ENCODE results near the gene FFAR2. TPM values are rescaled to one million over a fixed set of nuclear protein-coding genes. Genes with fewer than 3 reads are reported as not detected.

Gene FFAR2
- total and polyA plus RNA-seq, 2 donors (not counting 1 experiment from before 2014, with no cell fraction given) = not detected

DNA sequence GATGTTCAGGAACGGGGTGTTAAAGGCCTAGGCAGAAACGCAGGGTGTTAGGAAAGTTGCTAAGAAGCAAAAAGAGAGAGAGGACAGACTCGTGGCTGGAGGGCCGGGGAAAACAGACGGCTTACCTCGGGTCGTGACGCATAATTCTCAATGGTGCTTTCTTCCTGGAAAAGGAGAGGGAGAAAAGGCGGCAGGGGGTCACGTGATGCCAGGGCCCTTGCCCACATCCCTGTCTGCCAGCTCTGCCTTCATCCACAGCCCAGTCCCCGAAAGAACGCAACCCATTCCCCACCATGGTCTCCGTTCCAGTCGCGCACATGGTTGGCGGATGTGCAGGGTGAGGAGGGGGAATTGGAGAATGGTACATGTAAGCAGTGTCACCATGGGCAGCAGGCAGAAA is 40.6 kb downstream of the FFAR2 start:
- Histone ChIP-seq H3K4me3 (replicated peaks in 1 of 4; ENCODE audit: control extremely low read depth in 1 of 4, insufficient read depth in 1 of 4, low read depth in 3 of 4, low read length in 4 of 4) (no peak overlapping the region), H3K27ac (ENCODE audit: insufficient read depth, low read length) (no peak overlapping the region), H3K4me2 (ENCODE audit: extremely low read depth, insufficient read depth, low read length) (no peak overlapping the region), H3K9ac (ENCODE audit: insufficient read depth, low read length) (no peak overlapping the region), H3K79me2 (ENCODE audit: control insufficient read depth, insufficient read depth, low read length) (no peaks in the 10 kb centered on the region), H3K4me1 (ENCODE audit: control insufficient read depth, extremely low read depth, insufficient read depth, low read length) (no peaks in the 10 kb centered on the region), H4K20me1 (ENCODE audit: control insufficient read depth, extremely low read depth, insufficient read depth, low read length) (no peaks in the 10 kb centered on the region), H3K27me3 (ENCODE audit: control insufficient read depth, insufficient read depth, low read length) (peaks cover 20% of the 10 kb centered on the region), H2AFZ (ENCODE audit: low read length) (no peak overlapping the region), H3K9me3 (ENCODE audit: control insufficient read depth, insufficient read depth, low read depth, low read length) (no peaks in the 10 kb centered on the region), H3K36me3 (ENCODE audit: control insufficient read depth, insufficient read depth, low read length) (no peaks in the 10 kb centered on the region)
- DNase-seq (ENCODE audit: low read depth in 2 of 2) = no peak
- TF ChIP-seq, protein P1, sequence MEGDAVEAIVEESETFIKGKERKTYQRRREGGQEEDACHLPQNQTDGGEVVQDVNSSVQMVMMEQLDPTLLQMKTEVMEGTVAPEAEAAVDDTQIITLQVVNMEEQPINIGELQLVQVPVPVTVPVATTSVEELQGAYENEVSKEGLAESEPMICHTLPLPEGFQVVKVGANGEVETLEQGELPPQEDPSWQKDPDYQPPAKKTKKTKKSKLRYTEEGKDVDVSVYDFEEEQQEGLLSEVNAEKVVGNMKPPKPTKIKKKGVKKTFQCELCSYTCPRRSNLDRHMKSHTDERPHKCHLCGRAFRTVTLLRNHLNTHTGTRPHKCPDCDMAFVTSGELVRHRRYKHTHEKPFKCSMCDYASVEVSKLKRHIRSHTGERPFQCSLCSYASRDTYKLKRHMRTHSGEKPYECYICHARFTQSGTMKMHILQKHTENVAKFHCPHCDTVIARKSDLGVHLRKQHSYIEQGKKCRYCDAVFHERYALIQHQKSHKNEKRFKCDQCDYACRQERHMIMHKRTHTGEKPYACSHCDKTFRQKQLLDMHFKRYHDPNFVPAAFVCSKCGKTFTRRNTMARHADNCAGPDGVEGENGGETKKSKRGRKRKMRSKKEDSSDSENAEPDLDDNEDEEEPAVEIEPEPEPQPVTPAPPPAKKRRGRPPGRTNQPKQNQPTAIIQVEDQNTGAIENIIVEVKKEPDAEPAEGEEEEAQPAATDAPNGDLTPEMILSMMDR (conservative IDR thresholded peaks at IDR 0.05 in 1 of 2, IDR thresholded peaks at IDR 0.05 in 1 of 2; ENCODE audit: low read depth in 1 of 2, low read length in 2 of 2) = no peak
- no peak for TF ChIP-seq EZH2 (IDR thresholded peaks at IDR 0.05; ENCODE audit: low read length, missing control alignments)

DNA sequence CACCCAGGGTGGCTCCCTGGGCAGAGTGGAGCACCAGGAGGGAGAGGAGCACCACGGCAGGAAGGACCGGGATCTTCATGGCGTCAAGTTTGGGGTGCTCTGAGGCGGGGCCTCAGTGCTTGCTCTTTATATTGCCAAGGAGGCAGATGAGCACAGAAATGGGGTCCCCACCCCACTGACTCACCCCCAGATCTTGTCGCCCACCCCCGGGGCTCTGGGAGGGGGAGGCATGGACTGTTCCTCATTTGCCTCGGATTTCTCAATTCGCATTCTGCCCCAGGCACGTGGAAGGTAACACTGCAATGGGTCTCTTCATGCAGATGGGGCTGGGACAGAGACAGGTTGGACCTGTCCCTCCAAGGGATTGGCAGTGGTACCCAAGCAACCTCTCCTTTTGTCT is 42.3 kb downstream of the FFAR2 start, which contains the start of gene KRTDAP:
KRTDAP (minus strand) TSS at position 101 of the 400 bp plus-strand sequence; CDS start at position 79, 22 bp downstream.
- no peak within 1 kb of the TSS for H3K4me2 ChIP-seq (ENCODE audit: extremely low read depth, insufficient read depth, low read length)
- H3K4me1 ChIP-seq (ENCODE audit: control insufficient read depth, extremely low read depth, insufficient read depth, low read length) = no peaks in the 10 kb centered on the region
- H3K9ac ChIP-seq (ENCODE audit: insufficient read depth, low read length) = no peak within 1 kb of the TSS
- H2AFZ ChIP-seq (ENCODE audit: low read length) = no peak within 1 kb of the TSS
- H3K27ac ChIP-seq (ENCODE audit: insufficient read depth, low read length) = no peak within 1 kb of the TSS
- TF ChIP-seq EZH2 (IDR thresholded peaks at IDR 0.05; ENCODE audit: low read length, missing control alignments) = no peak
- TF ChIP-seq, protein P1 (conservative IDR thresholded peaks at IDR 0.05 in 1 of 2, IDR thresholded peaks at IDR 0.05 in 1 of 2; ENCODE audit: low read depth in 1 of 2, low read length in 2 of 2) = no peak
- no peak for DNase-seq (ENCODE audit: low read depth in 2 of 2)
- H3K79me2 ChIP-seq (ENCODE audit: control insufficient read depth, insufficient read depth, low read length) = no peaks in the 10 kb centered on the region
- no peak within 1 kb of the TSS for H3K4me3 ChIP-seq (replicated peaks in 1 of 4; ENCODE audit: control extremely low read depth in 1 of 4, insufficient read depth in 1 of 4, low read depth in 3 of 4, low read length in 4 of 4)
- H3K9me3 ChIP-seq (ENCODE audit: control insufficient read depth, insufficient read depth, low read depth, low read length) = no peaks in the 10 kb centered on the region
- no peaks in the 10 kb centered on the region for H3K36me3 ChIP-seq (ENCODE audit: control insufficient read depth, insufficient read depth, low read length)
- peaks cover 14% of the 10 kb centered on the region for H3K27me3 ChIP-seq (ENCODE audit: control insufficient read depth, insufficient read depth, low read length)
- H4K20me1 ChIP-seq (ENCODE audit: control insufficient read depth, extremely low read depth, insufficient read depth, low read length) = no peaks in the 10 kb centered on the region

DNA sequence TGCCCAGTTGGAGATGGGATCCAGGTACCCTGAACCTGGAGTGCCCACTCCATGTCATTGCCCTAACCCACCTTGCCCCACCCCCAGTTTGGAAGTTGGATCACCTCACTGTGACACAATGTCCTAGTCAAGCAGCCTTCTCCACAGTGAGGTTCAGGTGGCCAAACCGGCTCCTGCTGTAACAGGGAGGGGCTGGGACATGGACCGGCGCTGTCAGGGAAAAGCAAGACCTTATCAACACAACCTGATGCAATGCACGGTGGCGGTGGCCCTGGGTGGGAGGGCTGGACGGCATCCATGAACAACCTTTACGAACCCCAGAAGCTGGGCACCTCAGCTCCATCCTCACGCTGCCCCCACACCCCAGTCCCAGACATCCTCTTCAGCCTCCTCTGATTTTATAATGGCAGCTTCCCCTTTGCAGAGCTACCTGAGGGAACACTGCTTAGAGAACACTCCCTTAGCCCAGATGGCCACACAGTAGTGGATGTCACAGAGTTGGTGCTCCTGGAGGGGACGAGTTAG is 43.8 kb downstream of the FFAR2 start:
- no peaks in the 10 kb centered on the region for H3K4me1 ChIP-seq (ENCODE audit: control insufficient read depth, extremely low read depth, insufficient read depth, low read length)
- H3K4me2 ChIP-seq (ENCODE audit: extremely low read depth, insufficient read depth, low read length) = no peak overlapping the region
- no peaks in the 10 kb centered on the region for H3K9me3 ChIP-seq (ENCODE audit: control insufficient read depth, insufficient read depth, low read depth, low read length)
- H3K27me3 ChIP-seq (ENCODE audit: control insufficient read depth, insufficient read depth, low read length) = peaks cover 9% of the 10 kb centered on the region
- H3K27ac ChIP-seq (ENCODE audit: insufficient read depth, low read length) = no peak overlapping the region
- H3K79me2 ChIP-seq (ENCODE audit: control insufficient read depth, insufficient read depth, low read length) = no peaks in the 10 kb centered on the region
- TF ChIP-seq, protein P1 (conservative IDR thresholded peaks at IDR 0.05 in 1 of 2, IDR thresholded peaks at IDR 0.05 in 1 of 2; ENCODE audit: low read depth in 1 of 2, low read length in 2 of 2) = no peak
- TF ChIP-seq EZH2 (IDR thresholded peaks at IDR 0.05; ENCODE audit: low read length, missing control alignments) = no peak
- H3K4me3 ChIP-seq (replicated peaks in 1 of 4; ENCODE audit: control extremely low read depth in 1 of 4, insufficient read depth in 1 of 4, low read depth in 3 of 4, low read length in 4 of 4) = no peak overlapping the region
- no peak for DNase-seq (ENCODE audit: low read depth in 2 of 2)
- H4K20me1 ChIP-seq (ENCODE audit: control insufficient read depth, extremely low read depth, insufficient read depth, low read length) = no peaks in the 10 kb centered on the region
- no peaks in the 10 kb centered on the region for H3K36me3 ChIP-seq (ENCODE audit: control insufficient read depth, insufficient read depth, low read length)
- no peak overlapping the region for H3K9ac ChIP-seq (ENCODE audit: insufficient read depth, low read length)
- no peak overlapping the region for H2AFZ ChIP-seq (ENCODE audit: low read length)
